Measurements from ENCODE around the gene PCSK4.

- no peak for TF ChIP-seq SNAI2 (CRISPR knock-in tag; IDR thresholded peaks at IDR 0.05)
- no peak for TF ChIP-seq OSR1 (CRISPR knock-in tag; IDR thresholded peaks at IDR 0.05)
These were observed 7.6 kb downstream of the PCSK4 start for GRCh38 chr19:1482361-1483130.

Data from SK-N-SH treated with all-trans-retinoic acid at 6 μM for 48 hours (cell line).